Measurements from ENCODE around the gene PCYT2. TPM values are rescaled to one million over a fixed set of nuclear protein-coding genes. Genes with fewer than 3 reads are reported as not detected.
"Not testable (repeated sequence)": the region's sequence is repeated elsewhere in the genome, so short reads cannot be mapped to it uniquely, and the experiment has no call there.

PCYT2 gene
- 10 to 100 TPM; 45.8 to 49.9 (median 47.7) TPM for polyA plus RNA-seq (ENCODE audit: insufficient read length in 3 of 3)

DNA sequence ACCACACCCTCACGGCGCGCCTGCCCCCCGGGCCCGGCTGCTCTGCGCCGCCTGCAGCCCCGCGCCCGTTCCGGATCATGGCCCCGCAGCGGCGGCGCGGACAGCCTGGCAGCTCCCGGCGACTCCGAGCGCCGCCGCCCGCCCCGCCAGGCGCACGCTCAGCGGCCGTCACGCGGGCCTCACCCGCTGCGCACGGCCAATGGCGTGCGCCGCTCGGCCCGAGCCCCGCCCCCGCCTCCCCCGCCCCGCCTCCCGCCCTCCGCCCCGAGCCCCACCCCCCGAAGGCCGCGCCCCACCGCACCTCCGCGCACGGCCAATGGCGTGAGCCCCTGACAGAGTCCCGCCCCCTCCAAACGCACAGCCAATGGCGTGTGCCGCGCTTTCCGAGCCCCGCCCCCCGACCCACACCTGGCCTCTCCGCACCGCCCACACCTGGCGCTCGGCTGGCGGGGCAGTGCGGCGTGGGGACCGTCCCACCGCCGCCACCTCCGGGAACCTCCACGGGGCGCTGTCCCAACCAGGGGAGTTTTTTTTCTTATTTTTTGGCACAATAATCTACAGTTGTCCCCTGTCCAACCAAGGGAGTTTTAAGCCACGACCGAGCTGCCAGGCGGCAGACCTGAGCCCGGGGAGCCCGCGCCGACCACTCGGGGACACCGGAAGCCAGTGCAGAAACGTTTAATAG is at the start of gene PCYT2:
Gene PCYT2 (minus strand): TSS at position 123 of the 685 bp plus-strand sequence. CDS start 44 bp downstream, at position 79.
- DNase-seq (ENCODE audit: low read depth in 3 of 3, low spot score in 2 of 3), result peak in 2 of 3 donors; percentile 59 to 76

DNA sequence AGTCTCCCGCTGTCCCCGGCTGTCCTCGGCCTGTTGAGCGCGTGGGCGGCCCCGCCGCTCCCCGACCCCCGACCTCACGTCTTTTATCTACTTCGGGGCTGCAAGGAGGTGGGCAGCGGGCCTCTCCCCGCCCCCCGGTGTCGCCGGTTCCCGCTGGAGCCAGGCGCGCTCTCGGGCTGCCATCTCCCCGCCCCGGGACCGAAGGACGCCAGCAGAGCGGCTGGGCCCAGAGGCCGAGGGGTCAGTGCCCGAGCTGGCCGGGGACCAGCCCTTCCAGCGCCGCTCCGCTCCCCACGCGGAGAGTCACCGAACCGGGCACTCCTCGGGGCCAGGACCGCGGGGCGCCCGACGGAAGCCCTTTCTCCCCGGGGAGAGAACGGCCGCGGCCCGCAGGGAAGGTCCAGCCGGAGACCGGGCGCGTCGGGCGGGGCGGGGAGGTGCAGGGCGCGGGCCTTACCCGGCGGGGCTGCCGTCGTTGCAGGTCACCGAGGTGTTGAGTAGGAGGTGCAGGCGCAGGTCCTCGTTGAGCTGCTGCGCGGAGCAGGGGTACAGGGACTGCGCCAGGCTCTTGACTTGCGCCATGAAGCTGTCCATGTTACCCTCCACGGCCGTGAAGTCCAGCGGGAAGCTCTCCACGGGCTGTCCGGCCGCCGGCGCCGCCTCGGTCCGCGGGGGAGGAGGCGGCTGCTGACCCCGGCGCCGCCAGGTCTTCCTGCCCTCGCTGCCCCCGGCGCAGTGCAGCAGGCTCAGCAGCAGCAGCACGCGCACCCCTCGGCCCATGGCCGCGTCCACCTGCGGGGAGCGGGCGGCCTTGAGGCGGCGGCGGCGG is 49.1 kb upstream of the PCYT2 start:
- DNase-seq (ENCODE audit: low read depth in 3 of 3, low spot score in 2 of 3), result no peak

DNA sequence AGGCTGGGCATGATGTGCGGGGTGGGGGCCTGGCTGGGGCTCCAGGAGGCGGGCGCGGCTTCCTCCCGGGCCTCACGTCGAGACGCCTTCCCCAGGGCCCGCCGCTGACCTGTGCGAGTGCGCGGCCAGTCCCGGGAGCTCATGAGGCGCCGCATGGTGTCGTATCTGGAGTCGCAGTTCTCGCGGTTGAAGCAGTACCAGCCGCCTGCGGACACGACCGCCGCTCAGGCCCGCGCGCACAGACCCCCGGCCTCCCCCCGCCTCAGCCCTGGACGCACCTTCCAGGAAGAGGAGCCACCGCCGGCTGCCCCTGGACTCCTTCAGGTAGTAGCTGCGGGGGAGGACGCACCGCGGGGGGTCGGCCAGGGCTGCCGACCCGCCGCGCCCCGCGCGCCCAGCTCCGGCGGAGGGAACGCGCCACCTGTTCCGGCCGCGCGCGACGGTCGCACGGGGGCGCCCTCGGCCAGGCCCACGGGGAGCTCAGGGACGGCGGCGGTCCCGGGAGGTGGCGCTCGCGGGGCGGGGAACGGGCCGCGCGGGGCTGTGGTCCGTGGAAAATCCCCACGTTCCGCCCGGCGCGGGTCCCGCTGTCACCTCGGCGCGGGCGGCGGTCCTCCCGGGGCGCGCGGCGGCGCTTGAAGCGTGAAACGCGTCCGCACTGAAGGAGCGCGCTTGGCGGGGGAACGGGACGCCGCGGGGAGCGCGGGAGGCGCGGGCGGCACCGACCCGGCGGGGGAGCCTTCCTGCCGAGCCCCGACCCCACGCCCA is 48.3 kb upstream of the PCYT2 start:
- DNase-seq (ENCODE audit: low read depth in 3 of 3, low spot score in 2 of 3), result no peak

DNA sequence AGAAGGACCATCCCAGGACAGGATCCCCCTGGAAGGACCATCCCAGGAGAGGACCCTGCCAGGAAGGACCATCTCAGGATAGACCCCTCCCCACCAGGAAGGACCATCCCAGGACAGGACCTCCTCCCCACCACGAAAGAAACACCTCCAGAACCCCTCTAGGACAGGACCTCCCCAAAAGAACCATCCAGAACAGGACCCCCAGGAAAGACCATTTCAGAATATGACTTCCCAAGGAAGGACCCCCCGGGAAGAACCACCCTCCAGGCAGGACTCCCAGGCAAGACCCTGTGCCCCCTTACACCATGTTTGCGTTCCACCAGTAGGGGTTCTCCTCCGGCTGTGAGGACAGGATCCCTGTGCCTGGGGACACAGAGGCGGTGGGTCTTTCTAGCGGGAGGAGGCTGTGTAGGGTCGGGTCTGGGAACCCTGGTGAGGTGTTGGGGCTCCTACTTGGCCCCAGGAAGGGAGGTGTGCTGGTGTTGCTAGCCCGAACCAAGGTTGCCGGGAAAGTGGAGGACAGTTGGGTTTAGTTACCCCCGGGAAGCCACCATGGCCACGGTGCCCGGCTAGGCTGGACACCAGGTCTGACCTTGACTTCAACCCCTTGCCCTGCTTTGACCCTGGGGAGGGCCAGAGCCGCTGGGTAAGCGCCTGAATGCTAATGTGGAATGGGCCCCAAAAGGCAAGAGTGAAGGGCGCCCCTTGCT is 47.6 kb upstream of the PCYT2 start:
- no peak for DNase-seq (ENCODE audit: low read depth in 3 of 3, low spot score in 2 of 3)

DNA sequence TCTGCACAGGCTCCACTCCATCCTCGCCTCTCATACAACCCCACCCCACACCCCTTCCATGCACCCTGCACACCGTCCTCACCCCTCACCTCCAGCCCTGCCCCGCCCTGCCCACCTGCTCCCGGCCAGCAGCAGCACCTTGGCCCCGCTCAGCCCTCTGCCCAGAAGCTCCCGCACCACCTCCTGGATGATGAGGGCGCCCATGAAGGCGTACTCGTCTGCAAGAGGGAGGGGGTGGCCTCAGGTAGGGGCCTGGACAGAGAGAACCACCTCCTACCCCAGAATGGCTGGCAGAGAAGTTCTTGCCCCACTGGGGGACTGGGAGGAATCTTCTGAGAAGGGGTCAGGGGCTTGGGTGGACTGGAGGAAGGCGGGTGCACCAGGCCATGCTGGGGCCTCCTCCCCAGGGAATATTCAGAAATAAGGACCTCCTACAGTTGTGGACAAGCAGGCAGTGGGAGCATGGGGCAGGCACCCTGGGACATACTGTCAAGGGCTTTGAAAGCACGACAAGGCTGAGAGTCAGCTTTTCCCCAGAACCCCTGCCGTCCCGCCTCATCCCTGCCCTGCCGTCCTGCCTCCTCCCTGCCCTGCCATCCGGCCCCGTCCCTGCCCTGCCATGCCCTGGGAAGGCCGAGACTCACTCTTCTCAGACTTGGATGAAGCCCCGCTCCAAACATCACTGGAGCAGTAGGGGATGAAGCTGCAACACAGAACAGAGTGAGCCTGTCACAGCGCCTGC is 46.7 kb upstream of the PCYT2 start:
- no peak for DNase-seq (ENCODE audit: low read depth in 3 of 3, low spot score in 2 of 3)

DNA sequence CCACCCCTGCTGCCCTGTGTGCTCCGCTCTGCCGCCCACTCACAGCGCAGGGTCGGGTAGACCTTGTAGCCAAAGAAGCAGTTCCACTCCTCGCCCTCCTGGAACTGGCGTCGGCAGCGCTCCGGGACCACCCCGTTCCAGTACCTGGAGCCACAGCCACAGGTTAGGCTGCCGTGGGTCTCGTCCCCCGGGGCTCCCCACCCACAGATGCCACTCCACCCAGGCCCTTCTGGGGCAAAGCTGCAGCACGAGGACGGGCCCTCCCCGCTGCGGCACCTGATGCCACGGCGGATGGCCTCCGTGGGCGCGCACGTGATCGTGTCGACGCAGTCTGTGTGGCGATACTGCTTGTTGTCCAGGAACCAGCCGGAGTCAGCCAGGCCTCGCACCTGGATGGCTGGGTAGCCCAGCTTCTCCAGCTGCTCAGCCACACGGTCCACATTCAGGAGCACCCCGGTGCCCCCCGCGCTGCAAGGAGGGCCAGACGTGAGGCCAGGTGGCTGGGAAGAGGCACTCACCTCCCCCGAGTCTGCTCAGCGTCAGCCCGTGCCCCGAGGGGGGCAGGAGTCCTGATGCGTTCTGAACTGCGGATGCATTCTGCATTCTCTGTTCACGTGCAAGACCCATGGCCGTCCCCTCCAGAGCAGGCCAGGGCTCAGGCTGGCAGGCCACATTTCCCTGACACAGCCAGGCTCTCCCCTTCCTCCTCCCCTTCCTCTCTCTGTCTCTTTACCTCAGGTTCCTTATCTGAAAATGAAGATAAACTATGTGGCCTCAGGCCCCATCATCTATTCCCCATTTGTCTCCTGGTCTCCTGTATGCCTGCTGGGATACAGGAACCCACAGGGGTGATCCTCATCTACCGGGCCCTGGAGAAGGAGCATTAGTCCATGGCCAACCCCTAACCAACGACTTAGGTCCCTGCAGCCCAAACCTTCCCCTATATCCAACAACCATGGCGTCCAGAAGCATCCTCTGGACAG is 45.7 kb upstream of the PCYT2 start:
- DNase-seq (ENCODE audit: low read depth in 3 of 3, low spot score in 2 of 3), result no peak

DNA sequence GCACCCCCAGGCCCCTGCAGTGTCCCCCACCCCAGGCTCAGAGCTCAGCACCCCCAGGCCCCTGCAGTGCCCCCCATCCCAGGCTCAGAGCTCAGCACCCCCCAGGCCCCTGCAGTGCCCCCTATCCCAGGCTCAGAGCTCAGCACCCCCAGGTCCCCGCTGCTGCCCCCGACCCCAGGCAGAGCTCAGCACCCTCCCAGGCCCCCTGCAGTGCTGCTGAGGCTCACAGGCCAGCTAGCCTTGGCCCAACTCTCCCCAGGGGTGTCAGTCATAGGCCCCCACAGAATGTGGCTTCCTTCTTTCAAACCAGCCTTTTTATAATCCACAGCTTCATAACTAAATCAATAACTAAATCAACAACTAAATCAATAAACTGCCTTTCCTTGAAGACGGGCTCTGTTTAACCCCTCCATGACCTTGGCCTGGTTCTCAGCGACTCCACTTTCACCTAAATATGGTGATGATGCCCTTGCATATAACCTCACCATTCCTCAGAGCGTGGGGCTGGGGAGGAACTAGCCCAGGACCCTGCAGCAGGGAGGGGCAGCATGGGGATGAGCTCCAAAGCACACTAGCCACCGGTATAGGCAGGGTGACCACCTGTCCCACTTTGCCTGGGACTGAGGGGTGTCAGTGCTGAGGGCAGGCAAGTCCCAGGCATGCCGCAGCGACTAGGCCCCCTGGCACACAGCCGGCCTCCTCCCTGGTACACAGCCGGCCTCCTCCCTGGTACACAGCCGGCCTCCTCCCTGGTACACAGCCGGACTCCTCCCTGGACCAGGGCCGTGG is 44.8 kb upstream of the PCYT2 start:
- DNase-seq (ENCODE audit: low read depth in 3 of 3, low spot score in 2 of 3), result no peak

DNA sequence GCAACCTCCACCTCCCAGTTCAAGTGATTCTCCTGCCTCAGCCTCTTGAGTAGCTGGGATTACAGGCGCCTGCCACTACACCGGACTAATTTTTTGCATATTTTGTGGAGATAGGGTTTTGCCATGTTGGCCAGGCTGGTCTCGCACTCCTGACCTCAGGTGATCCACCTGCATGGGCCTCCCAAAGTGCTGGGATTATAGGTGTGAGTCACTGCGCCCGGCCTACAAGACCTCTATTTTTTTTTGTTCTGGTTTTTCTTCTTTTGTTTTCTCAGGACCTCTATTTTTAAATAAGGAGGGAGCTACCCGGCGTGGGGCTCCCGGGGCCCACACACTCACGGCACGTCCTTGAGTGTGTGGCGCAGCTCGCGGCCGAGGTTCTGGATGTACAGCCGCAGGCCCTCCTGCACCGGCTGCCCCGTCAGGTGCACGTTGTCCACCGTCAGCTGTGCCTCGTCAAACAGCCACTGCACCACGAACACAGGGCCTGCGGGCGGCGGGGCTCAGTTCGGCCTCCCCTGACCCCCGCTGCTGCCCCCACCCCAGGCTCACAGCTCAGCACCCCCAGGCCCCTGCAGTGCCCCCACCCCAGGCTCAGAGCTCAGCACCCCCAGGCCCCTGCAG is 44.0 kb upstream of the PCYT2 start:
- DNase-seq (ENCODE audit: low read depth in 3 of 3, low spot score in 2 of 3), result no peak

DNA sequence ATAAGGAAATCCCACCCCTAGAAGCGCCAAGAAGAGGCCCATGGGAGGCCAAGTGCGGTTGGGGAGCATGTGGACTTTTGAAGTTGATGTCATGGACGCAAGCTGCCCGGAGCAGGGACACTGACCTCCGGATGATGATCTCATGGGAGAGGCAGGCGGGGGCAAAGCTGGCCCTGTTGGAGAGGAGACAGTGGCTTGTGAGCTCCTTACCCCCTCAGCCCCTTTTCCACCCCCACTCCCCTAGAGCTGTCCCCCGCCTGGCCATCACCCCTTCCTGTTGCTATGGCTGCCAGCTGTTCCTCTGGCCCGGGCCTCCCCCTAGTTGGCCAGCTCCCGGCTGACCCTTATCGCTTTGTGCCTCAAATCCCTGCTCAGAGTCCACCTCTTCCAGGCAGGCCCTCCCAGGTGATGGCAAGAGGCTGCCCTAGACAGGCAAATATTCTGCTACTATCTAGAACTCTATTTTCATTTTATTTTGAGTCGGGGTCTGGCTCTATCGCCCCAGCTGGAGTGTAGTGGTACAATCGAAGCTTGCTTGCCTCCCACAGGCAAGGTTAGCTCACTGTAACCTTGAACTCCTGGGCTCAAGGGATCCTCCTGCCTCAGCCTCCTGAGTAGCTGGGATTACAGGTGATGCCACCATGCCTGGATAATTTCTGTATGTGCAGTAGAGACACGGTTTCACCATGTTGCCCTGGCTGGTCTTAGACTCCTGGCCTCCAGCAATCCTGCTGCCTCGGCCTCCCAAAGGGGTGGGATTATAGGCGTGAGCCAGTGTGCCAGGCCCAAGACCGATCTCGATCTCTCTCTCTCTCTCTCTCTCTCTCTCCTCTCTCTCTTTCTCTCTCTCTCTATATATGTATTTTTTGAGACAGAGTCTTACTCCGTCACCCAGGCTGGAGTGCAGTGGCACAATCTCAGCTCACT is 43.2 kb upstream of the PCYT2 start:
- no peak for DNase-seq (ENCODE audit: low read depth in 3 of 3, low spot score in 2 of 3)

DNA sequence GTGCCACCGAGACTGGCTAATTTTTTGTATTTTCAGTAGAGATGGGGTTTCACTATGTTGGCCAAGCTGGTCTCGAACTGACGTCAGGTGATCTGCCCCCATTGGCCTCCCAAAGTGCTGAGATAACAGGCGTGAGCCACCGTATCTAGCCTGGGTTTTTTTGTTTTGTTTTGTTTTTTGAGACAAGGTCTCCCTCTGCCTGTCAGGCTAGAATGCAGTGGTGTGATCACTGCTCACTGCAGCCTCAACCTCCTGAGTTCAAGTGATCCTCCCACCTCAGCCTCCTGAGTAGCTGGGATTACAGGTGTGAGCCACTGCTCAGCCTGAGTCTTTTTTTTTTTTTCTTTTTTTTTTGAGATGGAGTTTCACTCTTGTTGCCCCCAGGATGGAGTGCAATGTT is 42.2 kb upstream of the PCYT2 start:
- DNase-seq (ENCODE audit: low read depth in 3 of 3, low spot score in 2 of 3), result not testable (repeated sequence)

DNA sequence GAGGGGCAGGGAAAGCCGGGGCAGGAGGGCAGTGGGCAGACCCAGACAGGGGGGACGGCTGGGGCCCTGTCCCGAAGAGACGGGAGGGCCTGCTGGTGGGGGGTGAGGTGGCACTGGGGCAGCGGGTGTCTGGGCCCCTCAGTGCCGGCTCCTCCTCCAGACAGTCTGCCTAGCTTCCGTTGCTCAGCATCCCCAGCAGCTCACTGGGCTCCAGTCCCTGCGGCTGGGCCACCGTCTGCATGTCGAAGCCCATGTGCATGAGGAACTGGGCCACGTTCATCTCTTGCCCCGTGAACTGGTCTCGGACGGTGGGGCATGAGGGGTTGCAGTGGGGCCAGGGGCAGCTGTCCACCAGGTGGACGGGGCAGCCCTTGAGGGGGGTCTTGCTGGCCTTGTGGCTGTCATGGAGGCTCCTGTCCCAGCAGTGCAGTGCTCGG is 41.6 kb upstream of the PCYT2 start:
- no peak for DNase-seq (ENCODE audit: low read depth in 3 of 3, low spot score in 2 of 3)

DNA sequence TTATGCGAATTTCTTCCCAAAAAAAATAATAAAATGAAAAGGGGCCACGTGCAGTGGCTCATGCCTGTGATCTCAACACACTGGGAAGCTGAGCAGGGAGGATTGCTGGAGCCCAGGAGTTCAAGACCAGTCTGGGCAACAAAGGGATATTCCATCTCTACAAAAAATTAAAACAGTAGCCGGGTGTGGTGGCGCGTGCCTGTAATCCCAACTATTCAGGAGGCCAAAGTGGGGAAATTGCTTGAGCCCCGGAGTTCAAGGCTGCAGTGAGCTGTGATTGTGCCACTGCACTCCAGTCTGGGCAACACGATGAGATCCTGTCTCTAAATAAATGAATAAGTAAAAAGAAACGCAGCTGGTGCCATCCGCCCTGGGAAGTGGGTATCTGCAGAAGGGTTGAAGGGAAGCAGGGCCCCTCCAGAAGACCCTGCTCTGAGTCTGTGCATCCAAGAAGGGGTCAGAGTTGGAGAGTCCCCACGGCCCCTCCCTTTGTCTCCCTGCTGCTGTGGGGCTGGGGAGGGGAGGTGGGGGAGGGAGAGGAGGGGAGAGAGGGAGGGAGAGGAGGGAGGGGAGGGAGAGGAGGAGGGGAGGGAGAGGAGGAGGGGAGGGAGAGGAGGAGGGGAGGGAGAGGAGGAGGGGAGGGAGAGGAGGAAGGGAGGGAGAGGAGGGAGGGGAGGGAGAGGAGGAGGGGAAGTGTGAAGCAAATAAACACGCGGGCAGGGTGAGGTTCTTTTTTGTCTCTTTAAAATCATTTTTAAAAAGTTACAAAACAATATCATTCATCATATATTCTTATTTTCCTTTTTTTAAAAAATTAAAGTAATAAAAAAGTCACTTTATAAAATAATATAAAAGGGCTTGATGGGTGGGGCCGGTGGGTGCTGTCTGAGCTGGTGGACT is 40.8 kb upstream of the PCYT2 start:
- no peak for DNase-seq (ENCODE audit: low read depth in 3 of 3, low spot score in 2 of 3)

DNA sequence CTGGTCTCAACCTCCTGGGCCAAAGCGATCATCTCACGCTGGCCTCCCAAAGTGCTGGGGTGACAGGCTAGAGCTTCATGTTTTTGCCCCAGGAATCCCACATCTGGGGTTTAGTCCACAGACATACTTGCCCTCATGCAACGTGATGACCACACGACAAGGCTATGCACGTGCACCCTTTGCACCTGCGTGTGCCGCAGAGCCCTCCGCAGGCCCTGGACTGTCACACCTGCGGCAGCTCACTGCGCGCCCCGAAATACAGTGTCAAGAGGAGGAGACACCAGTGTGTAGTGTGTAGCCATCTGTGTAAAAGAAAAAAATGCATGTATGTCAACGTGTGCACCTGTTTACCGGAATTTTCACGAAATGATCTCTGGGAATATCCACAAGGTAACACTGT is 39.3 kb upstream of the PCYT2 start:
- no peak for DNase-seq (ENCODE audit: low read depth in 3 of 3, low spot score in 2 of 3)

DNA sequence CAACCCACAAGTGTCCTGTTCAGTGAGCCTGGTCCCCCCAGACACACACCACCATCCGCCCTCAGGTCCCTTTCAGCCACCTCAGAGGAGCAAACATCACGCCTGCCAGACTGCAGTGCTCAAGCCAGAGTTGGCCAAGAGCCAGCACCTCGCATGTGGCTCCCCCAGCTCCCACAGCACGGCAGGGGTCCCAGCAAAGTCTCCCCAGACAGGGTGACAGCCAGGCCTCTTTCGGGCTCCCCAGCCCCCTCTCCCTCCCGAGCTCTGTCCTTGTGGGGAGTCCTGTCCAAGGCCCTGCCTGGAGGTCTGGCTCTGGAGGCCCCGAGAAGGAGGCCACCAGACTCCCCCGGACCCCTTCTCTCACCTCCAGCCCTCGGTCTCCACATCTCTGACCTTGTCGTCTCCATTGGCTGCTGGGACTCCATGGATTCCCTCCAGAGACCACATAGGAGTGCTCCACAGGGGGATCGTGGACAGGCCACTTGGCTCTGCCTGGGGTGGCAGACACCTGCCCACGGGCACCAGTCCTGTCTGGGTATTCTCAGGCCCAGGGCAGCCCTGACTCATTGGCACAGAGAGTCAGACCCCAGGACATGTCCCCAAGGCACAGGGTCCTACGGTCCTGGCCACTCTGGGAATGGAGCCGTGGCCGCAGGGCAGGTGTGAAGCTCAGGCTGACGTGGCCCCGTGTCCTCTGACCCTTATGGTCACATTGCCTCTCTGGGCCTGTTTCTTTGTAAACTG is 37.6 kb upstream of the PCYT2 start:
- no peak for DNase-seq (ENCODE audit: low read depth in 3 of 3, low spot score in 2 of 3)

DNA sequence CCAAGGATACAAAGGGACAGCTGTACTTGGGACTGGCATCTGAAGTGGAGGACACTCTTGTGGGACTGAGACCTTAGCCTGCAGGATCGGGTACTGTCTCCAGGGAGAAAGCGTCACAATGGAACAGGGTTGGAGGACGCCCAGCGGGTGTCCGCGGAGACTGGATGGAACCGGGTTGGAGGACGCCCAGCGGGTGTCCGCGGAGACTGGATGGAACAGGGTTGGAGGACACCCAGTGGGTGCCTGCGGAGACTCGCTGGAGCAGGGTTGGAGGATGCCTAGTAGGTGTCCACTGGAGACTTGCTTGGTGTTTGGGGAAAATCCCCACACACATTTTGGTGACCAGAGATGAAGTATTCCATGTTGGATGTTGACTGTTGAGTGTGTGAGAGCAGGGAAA is 36.0 kb upstream of the PCYT2 start, which contains the start of gene MYADML2:
Gene MYADML2 (minus strand): TSS at position 45 of the 400 bp plus-strand sequence. CDS start 5,492 bp downstream, outside the sequence.
- DNase-seq (ENCODE audit: low read depth in 3 of 3, low spot score in 2 of 3), result no peak
